H54 (cell line): ENCODE measurements around the gene POLR1D.

Experiments
- DNase-seq: peaks from one replicate; pipeline ENCODE4 v3.0.0; 2011; ENCODE audit warnings: low spot score, mixed read lengths; ENCODE audit not compliant: insufficient read length
- FAIRE-seq: peaks from 3 replicates; lab custom pipeline; 2011; peaks lifted over from hg19 to GRCh38; lab: Jason Lieb, UNC
- POLR2A ChIP-seq: IDR thresholded peaks from 2 replicates; pipeline ENCODE4 v1.6.1; 2011; ENCODE audit warnings: low read depth, mild to moderate bottlenecking, low read length

The POLR1D gene

GRCh38 chr13:27638001-27638400 lies 16.3 kb downstream of the POLR1D start:
- DNase-seq (no peak), FAIRE-seq (no peak)
- no peak for TF ChIP-seq POLR2A

GRCh38 chr13:27638521-27638920 lies 16.8 kb downstream of the POLR1D start:
- DNase-seq (no peak), FAIRE-seq (no peak)
- TF ChIP-seq POLR2A = no peak

- TF ChIP-seq POLR2A = no peak
- DNase-seq = no peak
- no peak for FAIRE-seq
Measured at GRCh38 chr13:27639186-27639585, 17.5 kb downstream of the POLR1D start.

- FAIRE-seq = no peak
- no peak for TF ChIP-seq POLR2A
- DNase-seq = no peak
Measured at GRCh38 chr13:27641711-27642502, 20.2 kb downstream of the POLR1D start.

GRCh38 chr13:27643334-27644132 lies 21.8 kb downstream of the POLR1D start:
- DNase-seq = no peak
- FAIRE-seq = no peak
- no peak for TF ChIP-seq POLR2A

GRCh38 chr13:27644302-27644701 lies 22.6 kb downstream of the POLR1D start:
- DNase-seq (no peak), FAIRE-seq (no peak)
- no peak for TF ChIP-seq POLR2A

GRCh38 chr13:27650312-27650711 lies 28.6 kb downstream of the POLR1D start:
- FAIRE-seq (no peak), DNase-seq (no peak)
- TF ChIP-seq POLR2A = no peak

- no peak for TF ChIP-seq POLR2A
- no peak for FAIRE-seq
- no peak for DNase-seq
Measured at GRCh38 chr13:27654059-27654458, 32.4 kb downstream of the POLR1D start.

GRCh38 chr13:27654816-27655215 lies 33.1 kb downstream of the POLR1D start:
- no peak for FAIRE-seq
- no peak for TF ChIP-seq POLR2A
- DNase-seq = no peak

GRCh38 chr13:27657724-27658123 lies 36.0 kb downstream of the POLR1D start:
- DNase-seq (no peak), FAIRE-seq (no peak)
- no peak for TF ChIP-seq POLR2A

- no peak for DNase-seq
- no peak for TF ChIP-seq POLR2A
- no peak for FAIRE-seq
Measured at GRCh38 chr13:27658546-27658945, 36.9 kb downstream of the POLR1D start.

GRCh38 chr13:27659145-27659865 lies 37.6 kb downstream of the POLR1D start:
- TF ChIP-seq POLR2A = no peak
- DNase-seq = no peak
- no peak for FAIRE-seq

GRCh38 chr13:27660511-27660910 lies 38.8 kb downstream of the POLR1D start:
- no peak for DNase-seq
- no peak for TF ChIP-seq POLR2A
- FAIRE-seq = no peak

GRCh38 chr13:27661017-27661416 lies 39.3 kb downstream of the POLR1D start:
- no peak for DNase-seq
- no peak for FAIRE-seq
- TF ChIP-seq POLR2A = no peak
